HG02588 (cell line): ENCODE data around the gene MRPL44.
"Not testable (repeated sequence)": the region's sequence is repeated elsewhere in the genome, so short reads cannot be mapped to it uniquely, and the experiment has no call there.

Experiments
- ATAC-seq: cut with Tn5 transposase; IDR thresholded peaks from one replicate; pipeline ENCODE4 v1.9.1; 2021; ENCODE audit warnings: mild to moderate bottlenecking, moderate library complexity; ENCODE audit not compliant: unreplicated experiment

MRPL44 gene

DNA sequence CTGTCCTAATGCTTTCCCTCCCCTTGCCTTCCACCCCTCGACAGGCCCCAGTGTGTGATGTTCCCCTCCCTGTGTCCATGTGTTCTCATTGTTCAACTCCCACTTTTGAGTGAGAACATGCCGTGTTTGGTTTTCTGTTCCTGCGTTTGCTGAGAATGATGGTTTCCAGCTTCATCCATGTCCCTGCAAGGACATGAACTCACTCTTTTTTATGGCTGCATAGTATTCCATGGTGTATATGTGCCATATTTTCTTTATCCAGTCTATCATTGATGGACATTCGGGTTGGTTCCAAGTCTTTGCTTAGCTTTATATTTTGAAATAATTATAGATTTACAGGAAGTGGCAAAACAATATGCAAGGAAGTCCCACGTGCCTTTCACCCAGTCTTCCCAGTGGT, 43.4 kb downstream of the MRPL44 start:
- ATAC-seq: not testable (repeated sequence)

DNA sequence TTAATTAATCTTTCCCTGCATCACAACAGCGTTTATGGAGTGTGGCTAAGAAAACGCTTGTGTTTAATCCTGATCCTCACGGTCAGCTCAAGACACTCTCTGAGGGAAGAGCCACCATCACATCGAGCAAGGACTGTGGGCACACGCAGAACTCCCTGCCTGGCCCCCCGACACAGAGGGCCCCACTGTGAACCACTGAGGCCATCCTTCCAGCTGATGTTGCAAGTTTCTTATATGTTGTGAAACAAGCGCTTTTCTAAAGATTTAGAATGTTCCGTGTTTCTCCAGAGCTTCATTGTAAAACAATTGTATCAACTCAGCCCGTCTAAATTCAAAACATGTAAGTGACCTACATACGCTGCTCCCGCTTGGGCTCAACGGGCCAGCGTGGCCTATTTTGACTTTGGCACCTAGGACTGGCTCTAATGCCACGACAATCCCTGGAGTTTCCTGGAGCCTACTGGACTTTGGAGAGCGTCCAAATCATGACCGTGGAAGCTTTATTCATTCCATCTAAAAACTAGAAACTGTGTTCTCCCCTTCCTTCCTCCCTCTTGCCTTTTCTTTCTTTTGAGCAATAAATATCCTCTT, 46.9 kb downstream of the MRPL44 start:
- ATAC-seq: no peak

DNA sequence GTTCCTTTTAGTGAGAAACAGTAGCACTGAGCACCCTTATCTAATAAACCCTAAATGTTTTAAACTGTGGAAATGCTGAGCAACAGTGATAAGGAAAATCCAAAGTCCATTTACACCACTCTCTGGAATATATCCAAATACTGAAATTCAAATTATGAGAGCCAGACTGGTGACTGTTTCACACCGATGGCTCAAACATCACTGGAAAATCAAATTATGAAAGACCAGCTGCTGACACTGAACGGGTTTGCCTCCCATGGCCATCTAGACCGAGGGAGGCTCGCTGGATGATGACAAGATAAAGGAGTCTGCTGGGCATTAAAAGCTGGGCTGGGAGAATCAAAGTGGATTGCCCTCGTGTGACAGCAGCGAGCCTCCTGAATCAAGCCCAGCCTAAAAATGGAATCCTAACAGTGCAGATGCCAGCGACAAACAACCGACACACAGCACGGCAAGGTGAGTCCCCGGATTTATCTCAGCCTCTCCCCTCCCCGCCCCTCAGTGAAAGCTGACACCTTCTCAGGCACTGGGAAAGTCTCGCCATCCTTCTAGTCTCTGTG, 51.5 kb downstream of the MRPL44 start:
- ATAC-seq: no peak

DNA sequence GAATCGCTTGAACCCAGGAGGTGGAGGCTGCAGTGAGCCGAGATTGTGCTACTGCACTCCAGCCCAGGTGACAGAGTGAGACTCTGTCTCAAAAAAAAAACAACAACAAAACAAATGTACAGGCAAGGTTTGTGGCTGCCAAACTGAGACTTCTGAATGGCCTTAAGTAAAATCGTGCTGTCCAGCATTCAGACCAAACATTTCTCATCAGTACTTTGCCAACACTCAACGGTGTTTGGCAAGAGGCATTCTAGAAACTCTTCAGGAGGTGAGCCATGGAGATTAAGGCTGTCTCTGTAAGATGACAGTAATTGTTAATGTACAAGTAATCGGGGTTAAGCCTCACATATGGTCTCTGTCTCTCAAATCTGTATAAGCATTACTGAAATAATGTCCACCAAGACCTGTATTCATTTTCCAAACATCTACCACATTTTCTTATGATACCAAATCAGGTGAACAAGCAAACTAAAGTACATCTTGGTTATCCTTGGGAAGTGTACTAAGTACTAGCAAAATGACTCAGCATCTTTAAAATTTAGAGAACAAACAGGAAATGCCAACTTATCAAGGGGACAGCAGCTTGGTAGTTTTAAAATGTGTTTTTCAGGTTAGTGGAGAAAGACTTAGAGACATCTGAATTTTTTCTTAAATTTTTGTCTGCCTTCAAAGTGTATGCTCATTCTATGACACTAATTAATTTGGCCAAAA, 52.5 kb downstream of the MRPL44 start:
- ATAC-seq: no peak

DNA sequence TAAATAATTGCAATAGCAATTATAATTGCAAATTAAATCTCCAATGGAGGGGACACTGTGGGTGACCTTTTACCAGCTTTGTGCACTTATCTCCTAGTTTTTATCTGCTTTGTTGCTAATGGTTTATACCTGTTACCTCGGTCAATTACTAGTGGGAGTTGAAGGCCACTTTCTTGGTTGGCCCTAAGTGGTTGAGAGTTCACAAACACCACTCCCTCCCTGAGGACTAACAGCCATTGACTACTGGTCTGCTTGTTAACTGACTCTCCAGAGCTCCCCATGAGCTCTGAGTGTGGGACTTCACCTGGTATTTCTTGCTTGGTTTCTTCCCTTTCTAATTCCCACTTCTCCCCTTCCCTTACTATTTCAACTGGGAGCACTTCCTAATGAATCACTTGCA, 54.6 kb downstream of the MRPL44 start:
- no peak for ATAC-seq

DNA sequence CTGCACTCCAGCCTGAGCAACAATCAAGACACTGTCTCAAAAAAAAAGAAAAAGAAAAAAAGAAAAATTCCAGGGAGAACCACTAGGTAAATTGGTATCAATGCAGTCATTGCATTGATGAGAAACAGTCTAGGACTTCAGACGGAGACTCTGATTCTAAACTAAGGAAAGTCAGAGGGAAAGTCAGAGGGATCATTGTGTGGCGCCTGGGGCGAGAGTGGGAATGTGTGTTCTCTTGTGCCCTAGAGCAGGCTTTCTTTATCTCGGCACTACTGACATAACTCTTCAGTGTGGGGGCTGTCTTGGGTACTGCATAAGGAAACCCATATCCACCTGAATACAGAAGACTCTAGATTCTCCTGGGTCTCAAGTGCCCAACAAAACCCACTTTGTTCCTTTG, 57.1 kb downstream of the MRPL44 start:
- ATAC-seq: no peak

DNA sequence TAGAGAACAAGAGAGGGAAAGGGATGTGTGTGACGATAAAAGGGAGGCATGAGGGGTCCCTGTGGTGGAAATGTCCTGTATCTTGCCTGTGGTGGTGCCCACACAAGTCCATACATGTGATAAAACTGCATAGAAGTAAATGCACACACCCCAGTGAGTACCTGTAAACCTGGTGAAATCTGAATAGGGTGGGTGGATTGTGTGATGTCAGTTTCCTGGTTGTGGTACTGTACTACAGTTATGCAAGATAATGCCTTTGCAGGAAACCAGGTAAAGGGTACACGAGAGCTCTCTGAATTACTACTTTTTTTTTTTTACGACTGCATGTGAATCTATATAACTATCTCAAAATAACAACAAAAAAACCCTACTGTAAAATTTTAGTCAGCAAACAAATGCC, 59.7 kb downstream of the MRPL44 start:
- ATAC-seq: no peak
